Fibroblast of the aortic adventitia (primary cell): Measurements from ENCODE around the gene RARB. TPM values are rescaled to one million over a fixed set of nuclear protein-coding genes. Genes with fewer than 3 reads are reported as not detected.

ENCODE experiments used
- DNase-seq: peaks from one replicate; pipeline ENCODE4 v3.0.0-alpha.2; 2010; ENCODE audit warnings: low read depth
- H3K4me3 ChIP-seq: 2 replicates; pipeline ENCODE4 v1.5.1; 2011; ENCODE audit warnings: low read depth, mild to moderate bottlenecking, control low read depth, low read length, moderate library complexity
- CTCF ChIP-seq: IDR thresholded peaks from 2 replicates; pipeline ENCODE4 v1.5.1; 2011; ENCODE audit warnings: mild to moderate bottlenecking, low read length, control low read depth, inconsistent platforms; ENCODE audit not compliant: insufficient read depth
- total RNA-seq: library from RNA; depleted of rRNA; stranded (reverse); fragments of >200 nt; gene quantifications from 2 replicates; pipeline ENCODE4 v1.2.3, GENCODE V29; 2012; ENCODE audit warnings: low replicate concordance

Gene RARB
- total RNA-seq, 1 donor = 3.1 TPM

- no peak overlapping the region for H3K4me3 ChIP-seq
- no peak for TF ChIP-seq CTCF
- no peak for DNase-seq
Observed at GRCh38 chr3:25542492-25543039, 114.5 kb downstream of the RARB start.

- no peak for DNase-seq
- H3K4me3 ChIP-seq = no peak overlapping the region
- no peak for TF ChIP-seq CTCF
Observed at GRCh38 chr3:25547103-25547502, 119.0 kb downstream of the RARB start.

- TF ChIP-seq CTCF = no peak
- no peak overlapping the region for H3K4me3 ChIP-seq
- no peak for DNase-seq
Observed at GRCh38 chr3:25547943-25548674, 120.0 kb downstream of the RARB start.

- no peak for DNase-seq
- no peak overlapping the region for H3K4me3 ChIP-seq
- TF ChIP-seq CTCF = no peak
Observed at GRCh38 chr3:25548836-25549235, 120.8 kb downstream of the RARB start.

GRCh38 chr3:25552251-25552650 is 124.2 kb downstream of the RARB start:
- H3K4me3 ChIP-seq = no peak overlapping the region
- no peak for TF ChIP-seq CTCF
- DNase-seq = no peak

- no peak for DNase-seq
- no peak for TF ChIP-seq CTCF
- H3K4me3 ChIP-seq = no peak overlapping the region
Observed at GRCh38 chr3:25554376-25554775, 126.3 kb downstream of the RARB start.
